Effector memory CD8-positive, alpha-beta T cell (primary cell): Measurements from ENCODE around the gene PCCA.
"Not testable (repeated sequence)": the region's sequence is repeated elsewhere in the genome, so short reads cannot be mapped to it uniquely, and the experiment has no call there.

Experiments
- ATAC-seq: fragments of 150-1000 bp; cut with Tn5 transposase; replicated peaks from 2 replicates; pipeline ENCODE4 v1.10.0; 2021; ENCODE audit warnings: mild to moderate bottlenecking, moderate library complexity
- DNase-seq, 3 experiments: peaks; one replicate each; pipeline ENCODE4 v3.0.0; 2021
- H3K27ac Mint-ChIP-seq, 2 donors: one replicate each; pipeline ENCODE4 v1.8.0; 2022; ENCODE audit warnings: mild to moderate bottlenecking in 2 of 2, mixed read lengths in 2 of 2, moderate library complexity in 2 of 2
- H3K27me3 Mint-ChIP-seq, 2 donors: one replicate each; pipeline ENCODE4 v1.8.0; 2022; ENCODE audit warnings: mixed read lengths in 2 of 2
- H3K36me3 Mint-ChIP-seq: one replicate; pipeline ENCODE4 v1.8.0; 2022; ENCODE audit warnings: mild to moderate bottlenecking, moderate library complexity, mixed read lengths; ENCODE audit not compliant: insufficient read depth
- H3K4me1 Mint-ChIP-seq, 2 donors: one replicate each; pipeline ENCODE4 v1.8.0; 2022; ENCODE audit warnings: low read depth in 2 of 2, mixed read lengths in 2 of 2
- H3K4me3 Mint-ChIP-seq, 2 donors: one replicate each; pipeline ENCODE4 v1.8.0; 2022; ENCODE audit warnings: mild to moderate bottlenecking in 2 of 2, mixed read lengths in 2 of 2, moderate library complexity in 2 of 2
- H3K9me3 Mint-ChIP-seq, 2 donors: one replicate each; pipeline ENCODE4 v1.8.0; 2022; ENCODE audit warnings: mixed read lengths in 2 of 2

The PCCA gene

GRCh38 chr13:100079003-100079402, 9.9 kb upstream of the PCCA start:
- H3K9me3 Mint-ChIP-seq, H3K27ac Mint-ChIP-seq, ATAC-seq, DNase-seq, H3K4me1 Mint-ChIP-seq, H3K4me3 Mint-ChIP-seq, H3K36me3 Mint-ChIP-seq: not testable (repeated sequence)
- H3K27me3 Mint-ChIP-seq, result peaks cover 6 to 16% of the 10 kb centered on the region in 2 donors

GRCh38 chr13:100083401-100083800, 5.5 kb upstream of the PCCA start:
- H3K27me3 Mint-ChIP-seq, result peaks cover 6 to 16% of the 10 kb centered on the region in 2 donors
- not testable (repeated sequence) for H3K36me3 Mint-ChIP-seq, H3K27ac Mint-ChIP-seq, H3K9me3 Mint-ChIP-seq, DNase-seq, H3K4me3 Mint-ChIP-seq, H3K4me1 Mint-ChIP-seq, ATAC-seq

GRCh38 chr13:100088273-100088643, 635 bp upstream of the PCCA start:
- Mint-ChIP-seq H3K27ac (peak overlapping the region; percentile 92 to 93), H3K4me1 (peaks cover 17 to 29% of the 10 kb centered on the region in 2 donors), H3K27me3 (no peaks in the 10 kb centered on the region), H3K9me3 (no peaks in the 10 kb centered on the region), H3K4me3 (peak overlapping the region; percentile 94 to 96), H3K36me3 (peaks cover 3% of the 10 kb centered on the region)
- ATAC-seq, result no peak
- no peak for DNase-seq

- no peaks in the 10 kb centered on the region for H3K27me3 Mint-ChIP-seq
- peak; percentile 72 for ATAC-seq
Observed at GRCh38 chr13:100089465-100090032, 656 bp downstream of the PCCA start.

GRCh38 chr13:100090861-100091260, 2.0 kb downstream of the PCCA start:
- no peaks in the 10 kb centered on the region for H3K36me3 Mint-ChIP-seq
- no peaks in the 10 kb centered on the region for H3K9me3 Mint-ChIP-seq
- H3K4me1 Mint-ChIP-seq, result peaks cover 26 to 39% of the 10 kb centered on the region in 2 donors
- ATAC-seq, result no peak
- peak overlapping the region in 1 of 2 donors; percentile 1 for H3K4me3 Mint-ChIP-seq
- DNase-seq, result no peak
- H3K27me3 Mint-ChIP-seq, result no peaks in the 10 kb centered on the region
- H3K27ac Mint-ChIP-seq, result peak overlapping the region in 1 of 2 donors; percentile 92

More at GRCh38 chr13:100089465-100090032, 656 bp downstream of the PCCA start:
- Mint-ChIP-seq H3K27ac (peak overlapping the region; percentile 92 to 93), H3K4me1 (peaks cover 17 to 29% of the 10 kb centered on the region in 2 donors), H3K36me3 (peaks cover 3% of the 10 kb centered on the region), H3K9me3 (no peaks in the 10 kb centered on the region), H3K4me3 (peak overlapping the region; percentile 94 to 96)
- DNase-seq, result peak; percentile 2 to 16 (median 9)

- no peaks in the 10 kb centered on the region for H3K36me3 Mint-ChIP-seq
- H3K4me1 Mint-ChIP-seq, result peaks cover 26 to 40% of the 10 kb centered on the region in 2 donors
- ATAC-seq (no peak), DNase-seq (no peak)
- H3K4me3 Mint-ChIP-seq, result no peak overlapping the region
- H3K27me3 Mint-ChIP-seq, result no peaks in the 10 kb centered on the region
- no peaks in the 10 kb centered on the region for H3K9me3 Mint-ChIP-seq
- H3K27ac Mint-ChIP-seq, result peak overlapping the region in 1 of 2 donors; percentile 92
Observed at GRCh38 chr13:100091391-100091790, 2.5 kb downstream of the PCCA start.

GRCh38 chr13:100092273-100092672, 3.4 kb downstream of the PCCA start:
- ATAC-seq, DNase-seq, H3K9me3 Mint-ChIP-seq, H3K27me3 Mint-ChIP-seq, H3K4me3 Mint-ChIP-seq, H3K27ac Mint-ChIP-seq, H3K36me3 Mint-ChIP-seq: not testable (repeated sequence)
- peaks cover 28 to 40% of the 10 kb centered on the region in 2 donors for H3K4me1 Mint-ChIP-seq

GRCh38 chr13:100095498-100095897, 6.6 kb downstream of the PCCA start:
- ATAC-seq, result no peak

GRCh38 chr13:100096526-100096925, 7.6 kb downstream of the PCCA start:
- no peak for DNase-seq
- no peak overlapping the region for H3K4me3 Mint-ChIP-seq
- H3K27me3 Mint-ChIP-seq, result no peaks in the 10 kb centered on the region
- no peak for ATAC-seq
- H3K9me3 Mint-ChIP-seq, result no peaks in the 10 kb centered on the region
- no peak overlapping the region for H3K27ac Mint-ChIP-seq
- H3K36me3 Mint-ChIP-seq, result no peaks in the 10 kb centered on the region
- peaks cover 18 to 33% of the 10 kb centered on the region in 2 donors for H3K4me1 Mint-ChIP-seq

More at GRCh38 chr13:100095498-100095897, 6.6 kb downstream of the PCCA start:
- Mint-ChIP-seq H3K27ac (no peak overlapping the region), H3K9me3 (no peaks in the 10 kb centered on the region), H3K36me3 (no peaks in the 10 kb centered on the region), H3K4me1 (peaks cover 23 to 36% of the 10 kb centered on the region in 2 donors), H3K4me3 (no peak overlapping the region), H3K27me3 (no peaks in the 10 kb centered on the region)
- no peak for DNase-seq

- ATAC-seq (no peak), DNase-seq (no peak)
- H3K4me3 Mint-ChIP-seq, result no peak overlapping the region
- no peak overlapping the region for H3K27ac Mint-ChIP-seq
- no peaks in the 10 kb centered on the region for H3K27me3 Mint-ChIP-seq
- H3K4me1 Mint-ChIP-seq, result peaks cover 21 to 29% of the 10 kb centered on the region in 2 donors
- H3K9me3 Mint-ChIP-seq, result no peaks in the 10 kb centered on the region
- no peaks in the 10 kb centered on the region for H3K36me3 Mint-ChIP-seq
Observed at GRCh38 chr13:100097821-100098220, 8.9 kb downstream of the PCCA start.

GRCh38 chr13:100098445-100099116, 9.7 kb downstream of the PCCA start:
- H3K36me3 Mint-ChIP-seq, result no peaks in the 10 kb centered on the region
- H3K27me3 Mint-ChIP-seq, result no peaks in the 10 kb centered on the region
- no peak overlapping the region for H3K27ac Mint-ChIP-seq
- DNase-seq, result no peak
- H3K4me3 Mint-ChIP-seq, result no peak overlapping the region
- peaks cover 21 to 29% of the 10 kb centered on the region in 2 donors for H3K4me1 Mint-ChIP-seq
- no peaks in the 10 kb centered on the region for H3K9me3 Mint-ChIP-seq
- no peak for ATAC-seq

- ATAC-seq, H3K27ac Mint-ChIP-seq, DNase-seq, H3K9me3 Mint-ChIP-seq, H3K27me3 Mint-ChIP-seq, H3K36me3 Mint-ChIP-seq, H3K4me3 Mint-ChIP-seq: not testable (repeated sequence)
- peaks cover 21 to 33% of the 10 kb centered on the region in 2 donors for H3K4me1 Mint-ChIP-seq
Observed at GRCh38 chr13:100099117-100099445, 10.2 kb downstream of the PCCA start.

GRCh38 chr13:100100115-100100879, 11.4 kb downstream of the PCCA start:
- peaks cover 2% of the 10 kb centered on the region for H3K36me3 Mint-ChIP-seq
- no peak overlapping the region for H3K27ac Mint-ChIP-seq
- H3K4me1 Mint-ChIP-seq, result peaks cover 18 to 29% of the 10 kb centered on the region in 2 donors
- no peak overlapping the region for H3K4me3 Mint-ChIP-seq
- no peaks in the 10 kb centered on the region for H3K9me3 Mint-ChIP-seq
- DNase-seq (no peak), ATAC-seq (no peak)
- H3K27me3 Mint-ChIP-seq, result no peaks in the 10 kb centered on the region

GRCh38 chr13:100102042-100102441, 13.1 kb downstream of the PCCA start:
- no peak overlapping the region for H3K27ac Mint-ChIP-seq
- DNase-seq, result no peak
- no peaks in the 10 kb centered on the region for H3K27me3 Mint-ChIP-seq
- no peak for ATAC-seq
- H3K36me3 Mint-ChIP-seq, result peaks cover 6% of the 10 kb centered on the region
- H3K4me1 Mint-ChIP-seq, result peaks cover 9 to 23% of the 10 kb centered on the region in 2 donors
- H3K4me3 Mint-ChIP-seq, result no peak overlapping the region
- H3K9me3 Mint-ChIP-seq, result no peaks in the 10 kb centered on the region
